HG02852 (cell line): ENCODE data around the gene PTH1R.

ENCODE experiments used
- ATAC-seq: cut with Tn5 transposase; IDR thresholded peaks from one replicate; pipeline ENCODE4 v1.9.1; 2021; ENCODE audit warnings: mild to moderate bottlenecking, moderate library complexity; ENCODE audit not compliant: unreplicated experiment

PTH1R gene

DNA sequence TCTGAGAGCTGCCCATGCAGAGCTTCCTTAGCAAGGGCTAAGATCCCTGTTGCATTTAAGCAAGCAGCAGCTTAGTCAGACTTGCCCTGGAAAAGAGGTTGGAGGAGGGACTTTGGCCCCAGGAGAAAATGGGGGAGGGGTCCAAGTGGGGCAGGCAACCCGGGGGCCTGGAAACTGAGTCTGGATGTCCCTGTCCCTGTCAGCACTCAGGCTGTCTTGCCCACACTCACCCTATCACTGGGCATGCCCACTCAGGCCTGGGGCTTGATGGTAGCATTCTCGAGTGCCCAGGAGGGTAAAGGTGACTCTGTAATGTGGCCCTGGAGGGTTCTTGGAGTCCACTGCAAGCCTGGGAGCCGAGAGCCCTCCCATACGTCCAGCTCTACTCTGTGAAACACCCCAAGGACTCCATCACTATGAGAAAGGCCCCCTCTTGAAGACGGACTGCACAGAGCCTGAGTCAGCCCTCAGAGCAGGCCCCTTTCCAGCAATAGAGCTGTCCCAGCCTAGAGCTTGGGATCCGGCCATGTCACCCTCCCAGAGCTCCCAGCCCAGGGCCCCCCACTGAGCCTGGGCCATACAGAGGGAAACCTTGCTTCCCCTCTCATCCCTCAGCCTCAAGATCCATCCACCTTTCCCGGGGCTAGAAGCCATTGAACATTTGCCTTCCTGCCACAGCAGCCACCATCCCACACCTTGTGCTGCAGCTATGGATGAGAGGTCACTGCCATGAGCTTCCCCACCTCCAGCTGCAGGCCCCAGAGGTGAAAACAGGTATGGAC is 27.6 kb upstream of the PTH1R start:
- ATAC-seq = no peak

DNA sequence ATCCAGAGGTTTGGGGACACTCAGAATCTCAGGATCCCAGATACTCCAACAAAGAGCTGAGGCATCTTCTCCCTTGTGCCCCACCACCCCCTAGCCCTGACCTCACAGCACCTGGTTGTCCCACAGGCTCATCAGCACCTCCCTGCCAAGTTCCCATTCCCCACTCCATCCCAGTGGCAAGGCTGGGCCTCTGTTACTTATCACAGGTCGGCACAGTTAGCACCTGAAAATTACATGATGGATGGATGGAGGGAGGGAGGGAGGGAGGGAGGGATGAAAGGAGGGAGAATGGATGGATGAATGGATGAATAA is 27.1 kb upstream of the PTH1R start:
- no peak for ATAC-seq

DNA sequence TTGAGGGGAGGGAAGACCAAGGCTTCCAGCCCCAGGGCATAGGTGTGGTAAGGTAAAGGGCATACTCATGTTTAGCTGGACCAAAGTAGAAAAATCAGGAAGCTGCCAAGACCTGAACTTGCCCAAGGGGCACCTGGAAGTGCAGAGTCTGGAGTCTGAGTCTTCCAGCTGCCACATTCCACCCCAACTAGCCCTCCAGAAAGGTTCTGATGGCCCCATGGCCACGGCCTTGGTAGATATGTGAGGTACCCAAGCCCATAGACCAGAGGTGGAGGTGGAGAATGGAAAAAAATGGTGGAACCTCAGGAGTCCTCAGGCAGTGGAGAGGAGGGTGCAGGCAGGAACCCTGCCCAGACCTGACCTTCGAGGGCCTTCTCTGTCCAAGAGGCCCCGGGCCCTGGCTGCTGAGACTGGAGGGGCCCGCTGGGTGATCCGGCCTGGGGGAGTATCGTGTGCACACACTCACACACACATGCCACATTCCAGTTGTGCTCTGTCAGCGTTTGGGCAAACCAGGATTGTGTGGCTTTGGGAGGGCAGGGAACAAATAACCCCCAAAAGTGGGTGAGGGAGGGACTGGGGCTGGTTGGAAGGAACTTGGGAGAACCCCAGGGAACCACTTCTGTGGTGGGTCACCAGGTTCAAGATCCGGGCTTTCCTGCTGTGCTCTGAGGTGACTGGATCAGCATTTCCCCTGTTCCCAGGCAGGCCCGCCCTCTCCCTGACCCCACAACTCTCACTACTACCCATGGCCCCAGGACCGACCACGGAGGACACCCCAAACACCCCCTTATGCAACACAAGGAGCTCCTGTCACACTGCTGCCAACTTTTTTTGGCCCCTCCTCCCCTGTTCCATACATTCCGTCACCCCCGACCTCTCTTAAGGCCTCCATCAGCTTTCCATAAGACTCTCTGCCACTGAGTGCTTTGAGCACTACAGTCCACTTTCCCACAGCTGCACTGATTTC is 25.9 kb upstream of the PTH1R start:
- ATAC-seq = no peak

DNA sequence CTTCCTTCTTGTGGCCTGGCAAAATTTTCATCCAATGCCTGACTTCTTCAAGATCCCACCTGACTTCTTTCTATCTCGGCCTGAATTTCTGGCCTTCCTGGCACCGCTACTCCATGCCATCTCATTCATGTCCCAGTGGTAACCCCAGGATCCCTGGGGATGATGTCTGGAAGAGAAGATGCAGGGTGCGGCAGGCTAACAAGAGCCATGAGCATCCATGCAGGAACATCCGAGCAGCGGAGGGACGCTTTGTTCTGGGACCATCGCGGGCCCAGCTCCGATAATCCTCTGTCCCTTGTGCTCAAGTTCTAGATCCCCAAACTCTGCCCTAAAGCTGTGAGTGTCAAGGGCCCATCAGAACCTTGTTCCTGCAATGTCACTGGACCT is 25.2 kb upstream of the PTH1R start:
- ATAC-seq = no peak

DNA sequence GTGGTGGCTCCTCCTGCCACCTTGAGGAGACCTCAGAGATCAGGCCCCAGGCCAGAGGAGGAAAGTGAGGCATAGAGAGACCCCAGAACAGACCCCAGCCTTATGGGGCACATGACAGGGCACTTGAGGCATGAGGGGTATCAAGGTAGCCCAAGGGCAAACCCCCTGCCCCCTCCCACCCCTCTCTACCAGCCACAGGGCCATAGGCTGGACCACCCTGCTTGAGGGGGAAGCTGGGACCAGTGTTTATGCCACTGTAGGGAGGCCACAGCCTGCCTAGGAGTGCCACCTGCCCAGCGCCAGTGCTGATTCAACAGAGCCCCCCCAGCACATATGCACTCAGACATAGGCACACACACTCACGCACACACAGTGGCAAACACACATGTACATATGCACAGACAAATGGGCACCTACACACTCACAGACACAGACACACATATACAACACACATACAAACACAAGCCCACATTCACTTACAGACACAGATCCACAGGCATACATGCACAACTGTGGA is 24.6 kb upstream of the PTH1R start:
- no peak for ATAC-seq

DNA sequence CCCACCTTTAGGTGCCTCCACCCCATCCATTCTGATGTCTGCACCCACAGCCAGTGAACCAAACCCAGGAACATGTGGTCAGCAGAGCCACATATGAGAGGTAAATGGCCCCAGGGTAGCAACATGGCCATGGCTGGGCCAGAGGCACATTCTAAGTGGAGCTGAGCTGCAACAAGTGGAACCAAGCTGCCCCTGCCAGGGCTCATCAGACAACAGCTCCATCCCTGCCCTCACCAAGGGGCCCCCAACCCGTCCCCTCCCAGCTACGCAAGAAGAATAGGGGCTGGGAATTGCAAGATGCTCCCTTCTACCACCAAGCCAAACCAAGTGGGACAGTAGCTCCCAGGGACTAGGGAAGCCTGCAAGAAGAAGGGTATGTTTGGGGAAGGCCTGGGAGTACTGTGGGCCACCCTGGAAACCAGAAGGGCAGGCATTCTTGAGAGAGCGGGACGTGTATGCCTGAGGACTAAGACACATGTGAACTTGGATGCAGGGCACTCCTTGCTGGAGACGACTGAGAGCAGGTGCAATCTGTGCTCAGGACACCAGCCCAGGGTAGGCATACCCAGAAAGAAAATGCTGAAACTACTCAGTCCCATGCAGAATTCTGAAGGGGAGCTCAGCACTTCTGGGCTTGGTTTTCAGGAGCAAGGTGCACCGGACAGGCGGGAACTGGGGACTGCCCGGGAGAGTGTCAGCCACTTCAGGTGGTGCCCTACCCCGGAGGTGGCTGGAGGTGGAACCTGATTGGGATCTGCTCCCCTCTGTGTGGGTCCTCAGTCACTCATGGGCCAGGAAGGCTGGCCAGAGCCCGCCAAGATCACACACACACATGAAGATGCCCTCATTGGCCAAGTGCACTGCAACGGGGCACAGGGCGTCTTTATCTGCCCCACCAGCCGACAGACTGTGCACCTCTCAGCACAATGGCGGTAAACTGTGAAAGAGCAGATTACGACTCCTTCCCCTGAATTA is 23.8 kb upstream of the PTH1R start:
- no peak for ATAC-seq

DNA sequence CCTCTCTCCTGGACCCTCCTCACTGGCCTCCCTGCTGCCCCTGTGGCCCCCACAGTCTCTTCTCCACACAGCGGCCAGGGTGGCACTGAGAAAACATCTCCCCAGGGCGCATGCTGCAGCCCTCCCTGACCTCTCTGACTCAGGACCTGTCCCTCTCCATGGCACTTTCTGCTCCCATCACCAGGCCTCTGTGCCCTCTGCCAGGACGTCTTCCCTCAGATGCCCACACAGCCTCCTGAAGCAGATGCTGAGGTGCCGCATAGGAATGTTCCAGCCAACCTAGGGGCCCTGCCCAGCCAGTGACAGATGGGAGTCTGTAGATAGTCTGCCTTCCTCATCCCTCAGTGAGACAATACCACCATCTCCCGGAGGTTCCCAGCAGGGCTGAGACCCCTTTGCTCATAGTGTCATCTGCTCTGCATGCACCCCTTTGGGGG is 22.9 kb upstream of the PTH1R start:
- no peak for ATAC-seq

DNA sequence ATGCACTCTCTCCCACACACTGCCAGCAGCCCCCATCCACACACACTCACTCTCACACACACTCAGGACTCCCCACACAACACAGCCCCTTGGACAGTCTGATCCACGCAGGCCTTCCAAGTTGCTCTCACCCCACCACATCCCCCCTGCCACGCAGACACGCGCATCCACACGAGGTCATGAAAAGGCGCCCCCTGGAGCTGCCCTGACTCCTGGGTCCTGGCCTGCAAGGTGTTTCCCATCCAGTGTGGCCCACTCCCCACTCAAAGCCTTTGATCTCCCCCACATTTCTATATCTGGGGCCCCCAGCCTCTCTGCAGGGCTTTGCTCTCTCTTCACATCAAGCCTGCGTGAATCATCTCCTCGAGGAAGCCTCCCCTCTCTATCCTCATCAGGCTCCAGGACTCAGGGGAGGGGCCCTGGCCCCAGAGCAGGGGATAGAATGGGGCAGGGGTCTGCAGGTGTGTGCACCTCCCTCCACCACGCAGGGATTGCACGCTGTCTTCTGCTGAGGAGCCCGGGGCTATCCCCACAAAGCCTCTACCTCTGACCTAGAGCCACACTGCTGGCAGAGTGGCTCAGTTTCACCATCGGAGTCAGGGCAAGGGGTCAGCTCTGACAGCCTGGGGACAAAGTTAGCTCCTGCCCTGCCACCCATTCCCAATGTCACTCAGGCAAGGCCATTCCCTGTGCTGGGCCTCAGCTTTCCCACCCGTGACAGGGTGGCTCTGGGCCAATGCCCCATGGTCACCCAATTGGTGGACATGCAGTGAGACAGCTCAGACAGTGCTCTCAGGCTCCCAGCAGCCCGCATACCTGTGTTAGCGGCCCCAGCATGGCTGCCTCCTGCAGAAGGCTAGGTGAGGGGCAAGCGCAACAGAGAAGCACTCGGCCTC is 20.7 kb upstream of the PTH1R start:
- no peak for ATAC-seq

DNA sequence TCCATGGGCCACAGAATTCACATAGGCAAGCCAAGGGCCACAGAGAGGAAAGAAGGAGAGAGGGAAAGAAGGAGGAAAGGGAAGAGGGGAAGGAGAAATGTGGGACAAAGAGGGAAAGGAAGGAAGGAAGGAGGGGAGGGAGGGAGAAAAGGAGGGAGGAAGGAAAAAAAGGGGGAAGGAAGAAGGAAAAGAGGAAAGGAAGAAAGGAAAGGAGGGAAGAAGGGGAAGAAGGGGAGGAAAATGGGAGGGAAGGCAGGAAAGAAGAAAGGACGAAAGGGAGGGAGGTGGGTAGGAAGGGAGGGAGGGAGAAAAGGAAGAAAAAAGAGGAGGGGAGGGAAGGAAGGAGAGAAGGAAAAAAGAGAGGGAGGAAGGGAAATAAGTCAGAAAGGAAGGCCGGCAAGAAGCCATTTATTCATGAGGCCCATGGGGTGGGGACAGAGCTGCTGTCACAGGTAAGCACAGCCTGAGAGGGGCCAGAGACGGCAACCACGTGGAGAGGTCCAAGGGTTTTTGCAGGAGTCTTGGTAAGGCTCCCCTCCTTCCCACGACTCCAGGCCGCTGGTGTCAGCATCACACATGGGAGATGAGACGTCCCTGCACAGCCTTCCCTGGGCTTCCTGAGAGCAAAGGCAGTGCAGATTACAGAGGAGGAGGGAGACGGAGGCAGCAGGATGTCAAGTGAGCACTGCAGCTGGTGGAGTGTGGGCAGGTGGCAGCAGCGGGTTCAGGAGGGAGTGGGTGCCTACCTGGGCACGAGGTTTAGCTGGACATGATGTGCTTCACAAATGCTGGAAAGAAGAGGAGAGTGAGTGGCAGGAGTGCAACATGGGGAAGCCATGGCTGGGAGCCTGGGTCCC is 19.8 kb upstream of the PTH1R start:
- ATAC-seq = no peak

DNA sequence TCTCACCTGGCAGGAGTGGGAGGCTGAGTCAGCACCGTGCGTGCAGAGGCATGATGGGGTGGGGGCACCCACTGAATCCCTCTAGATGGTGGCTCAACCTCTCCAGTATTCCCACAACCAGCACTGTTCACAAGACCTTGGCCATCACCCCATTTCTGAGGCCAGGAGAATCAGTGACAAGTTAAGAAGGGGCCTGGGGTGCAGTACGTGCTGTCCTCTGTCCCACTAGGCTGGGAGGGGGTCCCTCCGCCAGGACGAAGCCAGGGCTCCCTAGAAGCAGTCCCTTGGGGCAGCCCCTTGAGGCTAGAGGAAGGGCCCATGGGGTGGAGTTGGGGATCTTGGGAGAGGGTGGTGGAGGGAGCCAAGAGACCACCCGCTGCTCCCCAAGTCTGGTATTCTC is 19.1 kb upstream of the PTH1R start:
- no peak for ATAC-seq

DNA sequence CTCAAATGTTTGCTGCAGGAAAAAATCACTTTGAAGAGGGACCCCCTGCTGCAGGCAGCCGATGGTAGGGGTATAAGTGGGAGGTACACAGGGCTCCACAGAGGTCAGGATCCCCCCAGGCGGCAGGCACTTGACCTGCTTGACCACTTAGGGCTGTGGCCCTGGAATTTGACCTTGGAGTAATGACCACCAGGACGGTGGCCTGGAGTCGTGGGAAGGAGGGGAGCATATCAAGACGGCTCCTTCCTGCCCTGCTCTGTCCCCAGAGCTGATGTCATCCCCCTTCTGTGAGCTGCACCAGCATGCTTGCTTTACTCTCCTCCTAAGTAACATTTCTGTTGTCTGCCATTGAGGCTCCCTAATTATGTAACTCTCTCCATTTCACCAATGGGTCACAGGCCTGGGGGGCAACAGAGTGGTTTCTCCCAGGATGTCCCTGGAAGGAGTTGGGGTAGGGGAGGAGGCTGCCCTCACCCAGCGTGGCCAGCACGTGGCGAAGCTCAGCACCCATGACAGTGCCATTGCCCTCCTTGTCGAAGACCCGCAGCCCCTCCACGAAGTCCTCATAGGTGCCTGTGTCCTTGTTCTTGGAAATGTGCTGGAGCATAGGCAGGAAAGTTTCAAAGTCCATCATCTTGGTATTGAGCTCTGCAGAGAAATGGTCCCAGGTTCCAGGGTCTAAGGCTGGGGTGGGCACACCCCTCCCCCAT is 18.4 kb upstream of the PTH1R start:
- ATAC-seq = no peak

DNA sequence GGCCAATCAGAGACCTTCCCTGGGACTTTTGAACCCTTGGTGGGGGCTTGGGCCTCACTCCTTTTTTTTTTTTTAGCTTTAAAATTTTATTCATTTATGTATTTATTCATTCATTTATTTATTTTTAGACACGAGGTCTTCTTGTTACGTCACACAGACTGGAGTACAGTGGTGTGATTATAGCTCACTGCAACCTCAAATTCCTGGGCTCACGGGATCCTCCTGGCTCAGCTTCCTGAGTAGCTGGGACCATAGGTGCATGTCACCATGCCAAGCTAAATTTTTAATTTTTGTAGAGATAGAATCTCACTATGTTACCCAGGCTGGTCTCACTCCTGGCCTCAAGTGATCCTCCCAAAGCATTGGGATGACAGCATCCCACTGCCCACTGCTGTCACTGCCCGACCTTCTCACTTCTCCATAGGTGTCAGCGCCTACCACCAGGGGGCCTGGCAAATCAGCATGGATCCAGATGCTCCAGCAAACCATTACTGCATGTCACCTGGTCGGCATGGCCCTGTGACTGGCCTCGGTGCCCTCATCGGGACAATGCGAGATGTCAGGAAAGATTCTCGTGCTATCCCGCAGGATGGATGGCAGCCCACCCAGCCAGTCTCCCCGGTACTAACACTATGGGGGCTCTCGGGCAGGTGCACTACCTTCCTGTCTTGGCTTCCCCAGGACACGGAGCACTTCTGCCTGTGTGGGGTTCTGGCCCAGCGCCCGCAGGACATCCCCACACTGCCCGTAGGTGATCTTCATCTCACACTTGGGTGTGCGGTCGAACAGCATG is 17.3 kb upstream of the PTH1R start:
- no peak for ATAC-seq

DNA sequence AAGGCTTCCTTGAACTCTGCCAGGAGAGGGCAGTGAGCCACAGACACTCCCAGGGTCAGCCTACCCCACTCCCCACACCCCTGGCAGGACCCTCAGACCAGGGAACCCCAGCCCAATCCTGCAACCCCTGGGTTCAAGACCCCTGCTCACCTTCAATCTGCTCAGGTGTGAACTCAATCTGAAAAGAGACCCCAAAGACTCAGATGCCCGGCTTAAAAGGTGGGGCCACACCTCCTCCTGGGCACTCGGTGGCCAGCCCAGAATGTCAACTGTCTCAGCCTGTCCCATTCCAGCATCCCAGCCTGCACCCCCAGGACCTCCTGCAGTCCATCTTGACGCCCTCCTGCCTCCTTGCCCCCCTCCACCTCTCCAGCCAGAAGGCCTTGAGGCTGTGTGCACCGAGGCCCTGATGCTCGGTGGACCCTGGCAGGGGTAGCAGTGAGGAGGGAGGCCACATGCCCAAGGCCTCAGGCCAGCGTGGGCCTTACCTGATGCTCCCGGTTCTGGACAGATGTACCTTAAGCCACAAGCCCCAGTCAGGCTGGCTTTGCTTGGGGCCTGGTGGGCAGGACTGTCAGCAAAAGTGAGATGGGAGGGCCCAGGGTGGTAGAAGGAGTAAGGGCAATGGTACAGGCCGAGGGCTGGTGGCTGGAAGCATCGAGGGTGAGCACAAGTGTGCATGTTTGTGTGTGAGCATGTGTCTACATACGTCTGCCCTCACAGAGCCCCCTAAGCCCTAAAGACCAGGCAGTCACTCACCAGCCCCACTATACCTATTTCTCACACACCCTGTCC is 16.5 kb upstream of the PTH1R start:
- no peak for ATAC-seq

DNA sequence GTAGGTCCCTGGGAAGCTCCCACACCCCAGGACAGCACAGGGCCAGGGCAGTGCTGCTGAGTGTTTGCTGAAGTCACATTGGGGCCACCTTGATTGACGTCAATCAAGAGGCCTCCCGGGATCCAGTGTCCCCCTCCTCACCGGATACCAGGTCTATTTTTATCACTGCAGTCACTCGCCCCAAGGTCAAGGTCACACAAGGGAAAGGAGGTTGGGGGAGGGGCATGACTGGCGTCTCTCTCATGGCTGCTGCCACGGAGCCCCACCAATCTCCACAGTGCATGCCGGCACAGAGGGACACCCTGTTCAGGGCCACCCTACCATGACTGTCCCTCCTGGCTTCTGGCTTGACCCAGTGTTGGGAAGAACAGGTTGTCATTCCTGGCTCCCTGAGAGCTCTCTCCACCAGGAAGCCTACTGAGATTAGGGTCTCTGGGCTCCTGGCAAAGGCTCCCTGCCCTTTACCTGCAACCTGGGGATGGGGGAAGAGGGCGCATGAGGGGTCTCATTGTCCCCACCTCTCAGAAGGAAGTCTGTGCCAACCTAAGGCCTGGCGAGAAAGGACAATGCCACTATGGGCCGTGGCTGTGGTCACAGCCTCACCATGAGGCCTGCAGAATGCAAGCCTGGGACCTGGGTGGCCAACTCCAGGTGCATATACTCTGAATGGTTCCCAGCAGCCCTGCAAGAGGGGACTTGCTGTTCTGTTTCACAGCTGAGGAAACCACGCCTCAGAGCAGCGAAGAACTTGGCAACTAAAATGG is 15.7 kb upstream of the PTH1R start:
- ATAC-seq = no peak

DNA sequence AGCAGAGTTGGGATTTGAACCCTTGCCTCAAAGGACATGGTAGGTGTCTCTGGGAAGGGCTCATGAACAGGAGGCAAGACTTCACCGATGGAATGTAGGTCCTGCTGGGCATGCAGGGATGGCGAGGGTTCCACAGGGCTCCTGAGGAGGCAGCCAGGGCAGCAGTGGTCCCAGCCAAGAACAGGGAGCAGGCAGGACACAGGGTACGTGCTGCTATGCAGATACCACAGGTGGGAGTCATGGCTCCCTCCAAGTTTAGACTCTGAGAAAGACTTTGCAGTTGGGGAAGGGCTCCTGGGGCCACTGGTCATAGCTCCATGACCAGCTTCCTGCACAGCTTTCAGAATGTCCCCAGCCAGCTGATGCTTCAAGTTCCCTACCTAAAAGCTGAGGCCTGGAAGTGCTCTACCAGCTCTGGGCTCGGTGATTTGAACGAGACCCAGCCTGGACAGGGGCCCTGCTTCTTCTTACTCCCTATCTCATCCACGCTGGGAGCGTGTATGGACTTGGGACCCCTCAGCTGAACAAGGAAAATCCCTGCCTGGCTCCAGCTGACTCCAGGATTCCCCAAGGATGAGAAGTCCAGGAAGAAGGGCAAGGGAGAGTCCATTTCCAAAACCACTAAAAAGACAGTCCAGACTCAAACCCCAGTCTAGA is 15.0 kb upstream of the PTH1R start:
- no peak for ATAC-seq
